GM18499 (cell line): ENCODE measurements around the gene TBC1D12.

Experiments
- ATAC-seq: cut with Tn5 transposase; IDR thresholded peaks from one replicate; pipeline ENCODE4 v1.9.1; 2021; ENCODE audit warnings: moderate number of reproducible peaks; ENCODE audit not compliant: insufficient read depth, unreplicated experiment

TBC1D12 gene

GRCh38 chr10:94443047-94443446, 40.7 kb downstream of the TBC1D12 start:
- no peak for ATAC-seq

- no peak for ATAC-seq
Measured at GRCh38 chr10:94443549-94443948, 41.2 kb downstream of the TBC1D12 start.

GRCh38 chr10:94450782-94451181, 48.4 kb downstream of the TBC1D12 start:
- ATAC-seq = no peak

- ATAC-seq = no peak
Measured at GRCh38 chr10:94451883-94452519, 49.7 kb downstream of the TBC1D12 start.

- ATAC-seq = no peak
Measured at GRCh38 chr10:94456942-94457341, 54.6 kb downstream of the TBC1D12 start.

- no peak for ATAC-seq
Measured at GRCh38 chr10:94459385-94459784, 57.0 kb downstream of the TBC1D12 start.

- no peak for ATAC-seq
Measured at GRCh38 chr10:94461503-94461902, 59.2 kb downstream of the TBC1D12 start.

GRCh38 chr10:94462130-94462529, 59.8 kb downstream of the TBC1D12 start:
- ATAC-seq = no peak

GRCh38 chr10:94465684-94466083, 63.3 kb downstream of the TBC1D12 start:
- ATAC-seq = no peak

GRCh38 chr10:94481410-94481809, 79.1 kb downstream of the TBC1D12 start:
- no peak for ATAC-seq

- no peak for ATAC-seq
Measured at GRCh38 chr10:94483970-94484369, 81.6 kb downstream of the TBC1D12 start.

- ATAC-seq = no peak
Measured at GRCh38 chr10:94485094-94485493, 82.8 kb downstream of the TBC1D12 start.

- ATAC-seq = no peak
Measured at GRCh38 chr10:94487575-94487974, 85.2 kb downstream of the TBC1D12 start.

GRCh38 chr10:94489107-94489506, 86.8 kb downstream of the TBC1D12 start:
- no peak for ATAC-seq

GRCh38 chr10:94489976-94490788, 87.8 kb downstream of the TBC1D12 start:
- no peak for ATAC-seq

GRCh38 chr10:94490789-94491039, 88.4 kb downstream of the TBC1D12 start:
- no peak for ATAC-seq

- ATAC-seq = no peak
Measured at GRCh38 chr10:94493463-94493862, 91.1 kb downstream of the TBC1D12 start.

- no peak for ATAC-seq
Measured at GRCh38 chr10:94496010-94496409, 93.7 kb downstream of the TBC1D12 start.

GRCh38 chr10:94496646-94497045, 94.3 kb downstream of the TBC1D12 start:
- no peak for ATAC-seq

- ATAC-seq = no peak
Measured at GRCh38 chr10:94500063-94500462, 97.7 kb downstream of the TBC1D12 start.

GRCh38 chr10:94521276-94522250, 119.2 kb downstream of the TBC1D12 start:
- ATAC-seq = no peak
